ENCODE measurements around the gene IRF2BP1. TPM values are rescaled to one million over a fixed set of nuclear protein-coding genes. Genes with fewer than 3 reads are reported as not detected.

IRF2BP1 gene, protein sequence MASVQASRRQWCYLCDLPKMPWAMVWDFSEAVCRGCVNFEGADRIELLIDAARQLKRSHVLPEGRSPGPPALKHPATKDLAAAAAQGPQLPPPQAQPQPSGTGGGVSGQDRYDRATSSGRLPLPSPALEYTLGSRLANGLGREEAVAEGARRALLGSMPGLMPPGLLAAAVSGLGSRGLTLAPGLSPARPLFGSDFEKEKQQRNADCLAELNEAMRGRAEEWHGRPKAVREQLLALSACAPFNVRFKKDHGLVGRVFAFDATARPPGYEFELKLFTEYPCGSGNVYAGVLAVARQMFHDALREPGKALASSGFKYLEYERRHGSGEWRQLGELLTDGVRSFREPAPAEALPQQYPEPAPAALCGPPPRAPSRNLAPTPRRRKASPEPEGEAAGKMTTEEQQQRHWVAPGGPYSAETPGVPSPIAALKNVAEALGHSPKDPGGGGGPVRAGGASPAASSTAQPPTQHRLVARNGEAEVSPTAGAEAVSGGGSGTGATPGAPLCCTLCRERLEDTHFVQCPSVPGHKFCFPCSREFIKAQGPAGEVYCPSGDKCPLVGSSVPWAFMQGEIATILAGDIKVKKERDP
- 10 to 100 TPM; 14.3 to 14.5 TPM for total RNA-seq
- long read RNA-seq, donor 1, transcript IRF2BP1-201 (1 exons, 2,564 nt): major isoform, 5 of 5 reads
- long read RNA-seq, donor 1, partial matches to known transcripts: 0 of 5 reads
- long read RNA-seq, donor 1, other reads (novel, unspliced or antisense): 0 of 5 reads
- long read RNA-seq, donor 2, partial matches to known transcripts: 0 of 3 reads
- long read RNA-seq, donor 2, other reads (novel, unspliced or antisense): 0 of 3 reads

DNA sequence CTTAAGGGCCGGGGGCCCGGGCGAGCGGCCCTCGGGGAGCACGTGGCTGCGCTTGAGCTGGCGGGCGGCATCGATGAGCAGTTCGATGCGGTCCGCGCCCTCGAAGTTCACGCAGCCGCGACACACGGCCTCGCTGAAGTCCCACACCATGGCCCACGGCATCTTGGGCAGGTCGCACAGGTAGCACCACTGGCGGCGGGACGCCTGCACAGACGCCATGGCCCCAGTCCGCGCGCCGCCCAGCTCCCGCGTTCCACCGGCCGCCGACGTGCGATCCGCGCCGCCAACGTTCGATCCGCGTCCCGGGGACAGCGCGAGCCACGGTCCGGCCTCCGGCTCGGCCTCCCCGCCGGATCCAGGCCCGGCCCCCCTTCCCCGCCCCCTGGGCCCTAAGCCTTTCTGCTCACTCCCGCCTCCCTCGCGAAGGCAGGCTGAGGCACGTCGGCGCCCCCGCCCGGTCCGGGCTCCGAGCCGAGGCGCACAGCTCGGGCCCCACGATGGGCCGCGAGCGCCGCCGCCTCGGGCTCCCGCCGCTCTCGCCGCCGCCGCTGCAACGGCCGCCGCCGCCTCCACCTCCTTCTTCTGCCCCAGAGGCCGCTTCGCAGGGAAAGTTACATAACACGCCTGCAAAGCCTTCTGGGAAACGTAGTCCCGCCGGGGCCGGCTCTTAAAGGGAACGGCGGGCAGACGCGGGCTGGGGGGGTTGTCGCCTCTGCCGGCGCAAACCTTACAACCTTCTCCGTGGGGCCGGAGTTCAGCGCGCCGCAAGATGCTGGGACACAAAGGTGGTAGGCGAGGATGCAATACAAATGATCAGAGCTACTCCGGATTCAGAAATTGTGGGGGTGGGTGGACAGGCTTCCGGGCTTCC is at the start of gene IRF2BP1:
TSS of gene IRF2BP1 (minus strand) at position 586 of the 871 bp plus-strand sequence. CDS start at position 219, 367 bp downstream.
- peak; percentile 97 for DNase-seq (ENCODE audit: low spot score)
- intact Hi-C loops (cut with DNase I): no loop called here

DNA sequence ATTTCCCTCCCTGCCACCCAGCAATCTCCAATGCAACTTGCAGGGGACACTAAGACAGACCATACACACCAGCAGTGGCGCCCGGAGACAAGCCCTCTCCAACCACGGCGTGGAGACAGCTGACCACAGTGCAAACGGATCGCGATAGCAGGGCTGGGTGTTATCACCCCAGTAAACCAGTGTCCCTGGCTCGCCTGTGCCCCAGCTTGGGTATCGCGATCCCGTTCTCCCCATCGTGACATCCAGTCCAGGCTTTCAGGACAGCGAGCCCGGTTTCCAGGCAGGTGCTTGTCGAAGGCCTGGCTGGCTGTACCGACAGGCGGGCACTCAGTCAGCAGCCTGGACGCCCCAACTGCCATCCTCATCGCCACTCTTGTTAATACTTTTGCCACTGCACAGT is 49.3 kb upstream of the IRF2BP1 start:
- intact Hi-C loops (cut with DNase I): no loop called here
- no peak for DNase-seq (ENCODE audit: low spot score)

DNA sequence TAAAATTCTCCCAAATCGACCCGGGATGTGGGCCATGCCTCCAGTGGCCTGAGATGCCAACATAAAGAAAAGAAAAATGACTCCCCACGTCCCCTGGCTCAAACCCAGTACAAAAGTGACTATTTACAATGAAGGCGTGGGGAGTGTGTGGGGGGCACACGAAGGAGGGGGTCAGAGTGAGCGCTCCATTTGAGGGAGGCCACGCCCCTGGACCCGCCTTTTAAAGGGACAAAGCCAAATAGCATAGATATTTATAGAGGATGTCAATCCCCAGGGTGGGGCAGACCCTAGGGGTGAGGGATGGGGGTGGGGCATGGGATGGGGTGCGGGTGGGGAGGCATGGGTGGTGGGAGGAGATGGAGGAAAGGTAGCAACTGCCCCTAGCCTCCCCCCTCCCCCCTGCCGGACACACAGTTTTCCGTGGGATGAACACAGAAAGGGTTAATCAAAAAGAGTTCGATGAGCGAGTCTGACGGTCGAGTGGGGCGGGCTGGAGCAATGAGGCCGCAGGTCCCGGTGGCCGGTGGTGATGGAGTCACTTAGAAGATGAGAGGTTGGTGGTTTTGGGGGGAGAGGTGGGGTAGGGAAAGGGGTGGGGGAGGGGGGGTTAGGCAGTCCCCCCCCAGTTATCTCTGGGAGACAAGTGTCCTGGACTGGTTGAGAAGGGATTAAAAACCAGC is 48.8 kb upstream of the IRF2BP1 start:
- no peak for DNase-seq (ENCODE audit: low spot score)
- intact Hi-C loops (cut with DNase I): no loop called here

DNA sequence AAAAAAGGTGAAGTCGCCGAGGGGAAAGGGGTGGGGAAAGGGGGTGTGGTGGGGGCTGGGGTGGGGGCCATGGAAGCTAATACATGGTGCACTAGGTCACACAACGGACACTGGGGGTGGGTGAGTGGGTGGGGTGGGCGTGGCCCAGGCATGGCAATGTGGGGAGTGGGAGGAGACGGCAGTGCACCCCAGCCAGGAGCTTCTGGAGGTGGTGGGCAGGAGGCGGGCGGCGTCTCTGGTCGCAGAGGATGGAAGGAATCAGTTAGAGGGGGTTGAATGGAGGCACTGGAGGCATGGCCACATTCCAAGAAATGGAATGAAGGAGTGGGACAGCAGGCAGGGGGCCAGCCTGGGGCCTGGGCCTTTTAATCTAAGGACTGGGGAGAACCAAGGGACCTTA is 47.8 kb upstream of the IRF2BP1 start:
- DNase-seq (ENCODE audit: low spot score): no peak
- intact Hi-C loops (cut with DNase I): no loop called here

DNA sequence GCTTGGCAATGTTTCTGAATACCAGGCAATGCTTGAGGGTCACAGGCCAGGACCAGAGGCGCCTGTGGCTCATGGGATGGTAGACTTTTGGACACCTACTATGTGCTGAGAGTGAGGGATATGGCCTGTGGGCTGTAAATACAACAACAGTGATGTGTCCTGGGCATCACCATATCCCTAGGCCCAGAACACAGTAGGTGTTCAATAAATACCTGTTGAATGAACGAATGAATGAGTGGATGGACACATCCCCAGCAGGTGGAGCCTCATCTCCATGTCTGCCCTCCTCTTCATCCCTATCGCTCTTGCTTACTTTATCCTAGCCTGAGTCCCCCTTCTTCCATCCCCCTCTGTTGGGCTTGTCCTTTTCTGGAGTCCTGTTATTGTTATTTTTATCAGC is 45.1 kb upstream of the IRF2BP1 start:
- intact Hi-C loops (cut with DNase I): no loop called here
- DNase-seq (ENCODE audit: low spot score): no peak

DNA sequence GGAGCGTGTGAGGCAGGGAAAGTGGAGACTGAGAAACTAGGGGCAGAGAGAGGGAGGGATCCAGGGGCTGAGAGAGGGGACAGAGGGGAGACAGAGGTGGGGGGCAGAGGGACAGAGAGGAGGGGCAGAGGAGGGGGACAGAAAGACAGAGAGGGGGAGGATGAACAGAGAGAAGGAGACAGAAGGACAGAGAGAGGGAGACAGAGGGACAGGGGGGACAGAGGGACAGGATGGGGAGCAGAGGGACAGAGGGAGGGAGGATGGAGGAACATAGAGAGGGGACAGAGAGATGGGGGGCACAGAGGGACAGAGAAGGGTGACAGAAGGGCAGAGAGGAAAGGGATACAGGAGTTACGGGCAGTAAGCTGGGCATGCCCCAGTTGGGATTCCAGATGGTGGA is 43.3 kb upstream of the IRF2BP1 start:
- intact Hi-C loops (cut with DNase I): no loop called here
- no peak for DNase-seq (ENCODE audit: low spot score)

DNA sequence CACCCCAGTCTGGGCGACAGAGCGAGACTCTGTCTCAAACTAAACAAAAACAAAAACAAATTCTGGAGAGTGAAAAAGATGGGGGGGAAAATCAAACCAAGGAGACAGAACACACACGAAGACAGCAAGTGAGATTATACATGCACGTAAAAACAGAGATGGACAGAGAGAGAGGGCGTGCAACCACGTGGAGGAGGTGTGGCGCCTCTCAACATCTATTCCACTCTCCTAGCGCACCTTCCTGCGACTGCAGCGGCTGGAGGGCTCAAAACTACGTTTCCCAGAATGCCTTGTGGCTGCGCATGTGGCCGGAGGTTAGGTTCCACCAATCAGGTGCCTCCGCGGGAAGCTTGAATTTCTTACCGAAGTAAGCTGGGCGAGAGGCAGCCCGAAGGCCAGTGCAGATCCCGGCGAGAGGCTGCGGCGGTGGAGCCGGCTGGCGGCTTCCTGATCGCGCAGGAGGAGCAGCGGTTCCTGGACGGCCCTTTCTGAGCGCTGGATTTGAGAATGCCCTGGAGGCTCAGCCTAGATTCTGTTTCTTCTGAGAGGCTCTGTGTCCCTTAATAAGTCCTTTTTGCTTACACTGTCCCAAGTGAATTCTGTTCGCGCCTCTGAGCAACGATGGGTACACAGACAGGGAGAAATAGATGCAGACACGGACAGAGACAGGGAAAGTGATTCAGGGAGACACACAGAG is 41.8 kb upstream of the IRF2BP1 start:
- intact Hi-C loops (cut with DNase I): no loop called here
- DNase-seq (ENCODE audit: low spot score): peak; percentile 96

DNA sequence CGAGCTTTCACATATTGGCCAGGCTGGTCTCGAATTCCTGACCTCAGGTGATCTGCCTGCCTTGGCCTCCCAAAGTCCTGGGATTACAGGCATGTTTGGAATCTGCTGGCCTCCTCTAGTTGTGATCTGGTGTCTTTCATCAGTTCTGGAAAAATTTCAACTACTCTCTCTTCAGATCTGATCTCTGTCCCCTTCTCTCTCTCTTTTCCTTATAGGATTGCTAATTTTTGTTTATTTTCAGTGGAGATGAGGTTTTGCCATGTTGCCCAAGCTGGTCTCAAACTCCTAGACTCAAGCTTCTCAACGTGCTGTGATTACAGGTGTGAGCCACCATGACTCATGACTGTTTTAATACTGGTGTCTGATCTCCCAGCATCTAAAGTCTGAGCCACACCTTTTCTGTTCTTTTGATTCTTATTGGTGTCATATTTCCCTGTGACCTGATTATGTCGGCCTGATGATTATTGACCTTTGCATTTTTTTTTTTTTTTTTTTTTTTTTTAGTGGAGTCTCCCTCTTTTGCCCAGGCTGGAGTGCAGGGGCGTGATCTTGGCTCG is 39.0 kb upstream of the IRF2BP1 start:
- intact Hi-C loops (cut with DNase I): no loop called here
- DNase-seq (ENCODE audit: low spot score): no peak

DNA sequence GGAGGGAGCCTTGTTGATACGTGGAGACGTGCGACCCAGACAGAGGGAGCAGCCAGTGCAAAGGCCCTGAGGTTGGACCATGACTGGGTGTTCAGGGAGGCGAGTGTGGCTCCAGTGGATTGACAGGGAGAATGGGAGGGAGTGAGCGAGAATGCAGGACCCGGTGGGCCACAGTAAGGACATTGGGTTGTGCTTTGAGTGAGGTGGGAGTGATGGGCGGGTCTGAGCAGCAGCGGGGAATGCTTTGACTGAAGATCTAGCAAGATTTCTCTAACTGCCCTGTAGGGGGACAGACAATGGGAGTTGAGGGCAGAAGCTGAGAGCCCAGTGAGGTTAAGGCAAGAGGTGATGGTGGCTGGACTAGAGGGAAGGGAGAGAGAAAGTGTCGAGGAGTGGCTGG is 36.3 kb upstream of the IRF2BP1 start:
- DNase-seq (ENCODE audit: low spot score): no peak
- intact Hi-C loops (cut with DNase I): no loop called here

DNA sequence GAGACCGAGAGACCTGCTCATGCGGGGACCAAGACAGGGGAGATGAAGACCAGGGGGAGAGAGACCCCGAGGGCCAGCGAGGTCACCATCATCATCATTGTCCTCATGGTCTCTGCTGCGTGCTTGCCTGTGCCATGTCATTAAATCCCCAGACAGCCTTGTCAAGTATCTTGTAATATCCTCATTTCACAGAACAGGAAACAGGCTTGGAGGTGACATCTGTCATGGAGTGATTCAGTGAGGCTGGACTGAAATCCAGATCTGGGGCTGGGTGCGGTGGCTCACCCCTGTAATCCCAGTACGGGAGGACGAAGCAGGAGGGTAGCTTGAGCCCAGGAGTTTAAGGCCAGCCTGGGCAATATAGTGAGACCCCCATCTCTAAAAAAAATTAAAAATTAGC is 34.5 kb upstream of the IRF2BP1 start:
- no peak for DNase-seq (ENCODE audit: low spot score)

DNA sequence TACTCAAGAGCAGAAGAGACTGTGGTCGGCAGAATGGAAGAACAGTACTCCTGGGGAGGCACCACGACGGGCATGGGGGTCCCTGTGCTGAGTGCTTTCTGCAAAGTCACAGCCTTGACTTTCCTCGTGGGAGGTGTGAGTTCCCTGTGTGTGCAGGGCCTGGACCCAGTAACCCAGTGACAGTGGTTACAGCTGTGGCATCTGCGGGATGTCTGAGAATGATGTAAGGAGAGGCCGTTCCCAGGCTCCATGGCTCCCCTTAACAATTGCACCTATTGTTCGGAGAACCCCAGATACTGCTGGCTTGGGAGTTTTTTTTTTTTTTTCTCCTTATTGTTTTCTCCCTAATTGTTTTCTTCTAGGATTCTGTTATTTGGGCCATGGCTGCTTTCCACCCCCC is 33.7 kb upstream of the IRF2BP1 start:
- intact Hi-C loops (cut with DNase I): no loop called here
- no peak for DNase-seq (ENCODE audit: low spot score)

More for the DNA sequence above, 34.5 kb upstream of the IRF2BP1 start:
- intact Hi-C loops (cut with DNase I): no loop called here

DNA sequence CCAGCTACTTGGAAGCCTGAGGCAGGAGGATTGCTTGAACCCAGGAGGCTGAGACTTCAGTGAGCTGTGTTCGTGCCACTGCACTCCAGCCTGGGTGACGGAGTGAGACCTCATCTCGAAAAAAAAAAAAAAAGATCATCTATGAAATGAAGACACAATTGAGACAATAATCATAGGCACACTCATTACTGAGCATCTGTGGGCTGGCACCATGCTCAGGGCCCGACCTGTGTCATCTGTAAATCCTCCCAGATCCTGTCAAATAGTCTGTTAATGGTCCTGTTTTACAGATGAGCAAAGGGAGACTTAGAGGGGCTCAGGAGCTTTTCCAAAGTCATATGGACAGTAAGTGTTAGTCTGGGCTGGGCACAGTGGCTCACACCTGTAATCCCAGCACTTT is 32.8 kb upstream of the IRF2BP1 start:
- intact Hi-C loops (cut with DNase I): no loop called here

DNA sequence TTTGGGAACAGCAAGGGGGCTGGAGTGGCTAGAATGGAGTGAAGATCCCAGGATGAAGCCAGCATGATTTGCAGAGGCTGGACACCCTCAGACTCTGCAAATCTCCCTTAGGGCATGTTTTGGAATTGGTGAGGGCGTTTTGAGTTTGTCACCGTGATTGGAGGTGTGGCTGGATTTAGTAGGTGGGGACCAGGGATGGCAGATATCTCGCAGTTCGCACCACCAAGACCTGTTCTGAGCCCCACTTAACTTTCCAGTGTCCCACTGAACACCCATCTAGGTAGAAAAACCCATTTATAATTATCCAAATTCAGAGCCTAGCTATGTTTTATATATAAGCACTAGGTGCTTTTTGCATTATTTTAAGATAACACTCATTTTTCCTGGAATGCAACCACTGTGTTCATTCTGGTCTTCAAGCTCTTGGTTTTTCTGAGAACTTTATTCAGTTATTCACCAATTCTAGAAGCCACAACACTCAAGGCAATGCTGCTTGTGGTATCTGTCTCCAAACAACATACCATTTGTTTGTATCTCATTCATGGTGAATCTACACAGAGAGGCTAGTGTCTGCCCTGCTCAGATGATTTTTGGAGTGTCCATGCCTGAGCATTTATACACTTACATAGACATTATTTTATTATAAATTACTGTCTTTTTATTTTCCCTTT is 31.6 kb upstream of the IRF2BP1 start:
- intact Hi-C loops (cut with DNase I): no loop called here

More for the DNA sequence above, 32.8 kb upstream of the IRF2BP1 start:
- no peak for DNase-seq (ENCODE audit: low spot score)

DNA sequence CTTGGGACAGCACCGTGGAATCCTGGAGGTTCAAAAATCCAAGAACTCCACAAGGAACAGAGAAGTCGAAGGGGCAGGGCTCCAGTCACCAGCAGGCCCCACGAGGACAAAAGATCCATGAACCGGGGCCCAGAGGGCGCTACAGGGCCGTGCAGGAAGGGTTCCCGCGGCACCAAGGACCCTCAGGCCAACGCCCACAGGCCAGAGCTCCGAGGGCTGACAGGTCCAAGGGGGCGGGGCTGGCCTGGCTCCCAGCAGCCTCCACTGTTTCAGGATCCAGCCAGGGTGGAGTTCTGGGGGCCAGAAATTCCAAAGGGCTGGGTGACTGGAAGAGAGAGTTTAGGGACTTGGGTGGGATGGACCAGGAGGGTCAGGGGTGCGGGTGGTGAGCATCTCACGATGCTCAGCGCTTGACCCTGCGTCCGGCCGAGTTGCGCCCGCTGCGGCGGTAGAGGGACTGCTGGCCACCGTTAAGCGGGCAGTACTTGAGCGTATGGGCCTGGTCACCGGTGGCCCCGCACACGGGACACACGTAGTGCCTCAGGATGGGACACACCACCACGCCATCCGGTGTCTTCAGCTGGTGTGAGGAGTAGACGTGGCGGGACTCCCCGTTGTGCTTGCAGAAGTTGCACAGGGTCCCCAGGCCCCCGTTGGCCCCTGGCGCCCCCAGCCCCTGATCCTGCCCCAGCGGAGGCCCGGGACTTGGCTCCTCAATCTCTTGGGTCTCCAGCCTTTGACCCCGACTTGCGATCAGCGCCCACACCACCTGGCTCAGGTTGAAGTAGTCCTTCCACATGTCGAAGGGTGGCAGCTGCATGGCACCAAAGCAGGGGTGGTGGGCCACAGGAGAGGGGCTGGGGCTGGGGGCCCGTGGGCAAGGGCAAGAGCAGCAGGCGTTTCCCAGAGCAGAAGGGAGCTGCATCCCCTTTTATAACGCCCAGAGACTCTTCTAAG is 28.2 kb upstream of the IRF2BP1 start, which contains the start of gene NANOS2:
TSS of gene NANOS2 (minus strand) at position 905 of the 957 bp plus-strand sequence. CDS start at position 820, 85 bp downstream.
- DNase-seq (ENCODE audit: low spot score): no peak
- intact Hi-C loops (cut with DNase I): no loop called here

More for the DNA sequence above, 31.6 kb upstream of the IRF2BP1 start:
- no peak for DNase-seq (ENCODE audit: low spot score)

DNA sequence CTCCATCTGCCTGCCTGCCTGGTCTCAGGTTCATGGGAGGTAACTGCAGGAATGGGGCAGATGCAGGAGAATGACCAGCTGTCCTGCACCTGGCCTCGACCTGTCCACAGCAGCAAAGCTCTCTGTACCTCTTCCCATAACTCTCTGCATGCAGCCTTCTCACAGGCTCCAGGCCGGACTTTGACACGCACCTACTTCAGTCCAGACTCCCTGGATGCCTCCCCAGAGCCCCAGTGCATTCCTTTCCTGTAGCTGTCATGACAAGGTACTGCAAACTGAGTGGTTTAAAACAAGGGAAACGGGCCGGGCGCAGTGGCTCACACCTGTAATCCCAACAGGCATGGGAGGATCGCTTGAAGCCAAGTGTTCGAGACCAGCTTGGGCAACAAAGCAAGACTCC is 25.4 kb upstream of the IRF2BP1 start:
- intact Hi-C loops (cut with DNase I): no loop called here
- DNase-seq (ENCODE audit: low spot score): no peak

DNA sequence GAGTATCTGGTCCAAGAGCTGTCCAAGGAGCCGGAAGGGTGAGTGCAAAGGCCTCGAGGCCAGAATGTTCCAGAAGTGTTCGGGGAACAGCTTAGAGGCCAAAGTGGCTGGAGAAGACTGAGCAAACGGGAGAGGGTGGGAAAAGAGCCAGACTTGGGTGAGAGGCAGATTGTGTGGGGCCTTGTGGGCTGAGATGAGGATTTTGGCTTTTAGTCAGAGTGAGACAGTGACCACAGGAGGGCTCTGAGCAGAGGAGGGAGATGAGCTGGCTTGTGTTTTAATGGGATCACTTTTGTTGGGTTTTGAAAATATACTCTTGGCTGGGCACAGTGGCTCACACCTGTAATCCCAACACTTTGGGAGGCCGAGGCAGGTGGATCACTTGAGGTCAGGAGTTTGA is 23.0 kb upstream of the IRF2BP1 start:
- intact Hi-C loops (cut with DNase I): no loop called here

More for the DNA sequence above, 23.0 kb upstream of the IRF2BP1 start:
- no peak for DNase-seq (ENCODE audit: low spot score)

Data from posterior vena cava (tissue), 2 donors.